IPS DF 19.7 (cell line): ENCODE measurements around the gene SMYD3.
"Not testable (repeated sequence)": the region's sequence is repeated elsewhere in the genome, so short reads cannot be mapped to it uniquely, and the experiment has no call there.

Source experiments
- DNase-seq: peaks from one replicate; pipeline ENCODE4 v3.0.0-alpha.2; 2013; ENCODE audit warnings: low read depth, low spot score

The SMYD3 gene

DNA sequence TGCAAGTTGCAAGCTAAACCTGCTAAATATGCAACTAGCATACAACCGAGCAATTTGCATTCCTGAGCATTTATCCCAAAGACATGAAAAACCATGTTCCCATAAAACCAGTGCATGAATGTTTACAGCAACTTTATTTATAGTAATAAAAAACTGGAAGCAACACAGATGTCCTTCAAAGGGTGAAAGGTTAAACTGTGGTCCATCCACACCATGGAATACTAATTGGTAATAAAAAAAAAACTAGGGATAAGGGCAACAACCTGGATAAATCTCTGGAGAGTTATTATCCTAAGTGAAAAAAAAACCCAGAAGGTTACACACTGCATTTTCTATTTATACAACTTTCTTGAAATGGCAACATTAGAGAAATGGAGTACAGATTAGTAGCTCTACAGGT is 474.1 kb downstream of the SMYD3 start:
- no peak for DNase-seq

DNA sequence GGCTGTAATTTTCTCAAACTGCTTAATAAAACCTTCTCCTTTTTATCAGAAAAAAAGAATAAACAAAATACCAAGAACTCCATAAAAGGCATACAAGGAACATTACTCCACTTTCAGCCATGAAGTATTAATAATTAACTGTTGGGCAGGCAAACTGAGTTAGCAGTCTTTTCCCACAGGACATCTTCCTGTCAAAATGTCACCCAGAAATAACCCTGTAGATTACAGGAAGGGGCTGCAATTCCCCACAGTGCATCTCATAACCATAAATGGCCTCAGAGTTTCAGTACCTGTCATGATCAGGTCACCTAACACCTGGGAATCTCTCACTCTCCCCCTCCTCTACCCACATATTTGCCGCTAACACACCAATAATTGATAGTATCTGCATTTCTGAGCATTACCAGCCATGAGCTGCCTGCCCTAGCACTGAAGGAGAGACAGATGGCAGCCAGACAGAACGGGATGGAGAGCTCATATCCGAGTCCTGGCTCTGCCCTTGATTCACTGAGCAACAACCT is 475.0 kb downstream of the SMYD3 start:
- DNase-seq = no peak

DNA sequence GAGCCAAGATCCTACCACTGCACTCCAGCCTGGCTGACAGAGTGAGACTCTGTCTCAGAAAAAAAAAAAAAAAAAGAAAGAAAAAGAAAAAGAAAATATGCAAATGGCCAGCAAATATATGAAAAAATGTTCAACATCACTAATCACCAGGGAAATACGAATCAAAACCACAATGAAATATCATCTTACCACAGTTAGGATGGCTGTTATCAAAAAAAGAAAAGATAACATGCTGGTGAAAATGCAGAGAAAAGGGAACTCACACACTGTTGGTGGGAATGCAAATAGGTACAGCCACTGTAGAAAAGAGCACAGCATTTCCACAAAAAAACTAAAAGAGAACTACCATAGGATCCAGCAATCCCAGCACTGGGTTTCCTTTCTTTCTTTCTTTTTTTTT is 477.5 kb downstream of the SMYD3 start:
- DNase-seq = no peak

DNA sequence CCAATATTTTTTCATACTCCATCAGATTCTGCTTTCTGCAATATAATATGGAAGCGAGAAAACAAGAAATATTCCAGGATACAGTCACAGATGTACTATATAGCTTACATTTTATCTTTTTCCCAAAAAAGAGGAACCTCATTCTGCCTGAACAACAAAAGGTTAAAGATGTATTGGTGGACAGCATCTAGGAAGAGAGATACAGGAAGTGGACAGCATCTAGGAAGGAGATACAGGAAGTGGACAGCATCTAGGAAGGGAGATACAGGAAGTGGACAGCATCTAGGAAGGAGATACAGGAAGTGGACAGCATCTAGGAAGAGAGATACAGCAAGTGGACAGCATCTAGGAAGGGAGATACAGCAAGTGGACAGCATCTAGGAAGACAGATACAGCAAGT is 483.0 kb downstream of the SMYD3 start:
- DNase-seq = not testable (repeated sequence)

DNA sequence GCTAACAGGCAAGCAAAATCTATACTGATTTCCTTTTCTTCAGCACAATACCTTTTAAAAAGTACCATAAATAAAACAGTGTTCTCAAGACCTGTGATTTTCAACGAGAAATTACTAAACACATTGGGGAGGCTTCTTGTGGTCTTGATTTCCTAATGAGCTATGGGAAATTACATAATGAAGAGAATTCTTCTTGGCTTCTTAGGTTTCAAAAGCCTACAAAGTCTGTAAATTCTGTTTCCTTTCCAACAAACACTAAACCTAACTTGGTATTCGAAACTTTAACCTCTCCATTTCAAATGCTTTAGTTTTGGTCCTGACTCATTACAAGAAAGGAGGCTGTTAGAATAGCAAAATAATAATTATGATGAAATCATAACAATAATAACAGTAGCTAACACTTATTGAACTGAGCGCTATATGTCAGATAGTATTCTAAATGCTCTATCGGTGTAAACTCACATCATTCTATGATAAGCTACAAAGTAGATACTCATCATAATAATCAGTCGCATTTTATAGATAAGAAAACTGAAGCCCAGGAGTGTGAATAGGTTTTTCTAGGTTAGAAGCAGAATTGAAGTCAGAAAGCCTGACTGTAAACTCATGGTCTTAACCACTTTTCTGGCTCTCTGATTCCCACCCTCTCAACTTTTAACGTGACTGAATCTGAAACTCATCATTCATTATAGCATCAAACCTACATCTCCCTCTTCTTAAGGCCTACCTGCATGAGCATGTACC is 486.7 kb downstream of the SMYD3 start:
- DNase-seq = no peak

DNA sequence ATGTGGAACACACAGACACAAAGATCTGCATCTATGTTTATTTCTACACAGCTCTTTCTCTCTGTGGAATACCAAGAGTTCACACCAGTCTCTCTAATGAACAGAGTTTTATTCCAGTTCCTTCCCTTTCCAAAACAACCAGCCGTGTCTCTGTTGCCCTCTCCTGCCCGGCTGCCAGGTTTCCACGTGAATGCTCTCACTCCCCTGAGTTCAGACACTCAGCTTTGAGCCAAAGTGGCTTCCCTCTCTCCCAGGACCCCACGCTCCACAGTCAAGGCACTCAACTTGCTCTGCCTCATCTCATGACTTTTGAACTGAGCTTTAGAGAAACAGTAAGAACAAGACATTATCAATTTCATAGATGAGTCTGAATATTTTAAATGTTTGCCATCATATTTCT is 488.9 kb downstream of the SMYD3 start:
- DNase-seq = no peak

DNA sequence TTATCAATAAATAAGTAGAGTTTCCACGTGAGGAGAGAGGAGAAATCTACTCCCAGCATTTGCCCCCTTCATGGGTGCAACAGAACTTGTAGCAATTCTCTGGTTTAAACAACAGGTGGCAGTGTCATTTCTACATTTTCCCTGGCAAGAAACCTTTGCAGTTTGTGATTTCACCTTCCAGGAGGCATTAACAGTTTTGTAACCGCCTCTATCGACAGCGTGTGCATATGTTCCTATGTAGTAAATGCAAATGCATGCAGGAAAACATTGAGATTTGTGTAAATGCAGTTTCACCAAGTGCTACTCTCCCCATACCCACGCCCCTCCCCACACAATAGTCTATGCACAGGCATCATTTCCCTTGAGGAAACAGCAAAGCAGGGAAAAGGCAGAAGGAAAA is 494.7 kb downstream of the SMYD3 start:
- DNase-seq = no peak

DNA sequence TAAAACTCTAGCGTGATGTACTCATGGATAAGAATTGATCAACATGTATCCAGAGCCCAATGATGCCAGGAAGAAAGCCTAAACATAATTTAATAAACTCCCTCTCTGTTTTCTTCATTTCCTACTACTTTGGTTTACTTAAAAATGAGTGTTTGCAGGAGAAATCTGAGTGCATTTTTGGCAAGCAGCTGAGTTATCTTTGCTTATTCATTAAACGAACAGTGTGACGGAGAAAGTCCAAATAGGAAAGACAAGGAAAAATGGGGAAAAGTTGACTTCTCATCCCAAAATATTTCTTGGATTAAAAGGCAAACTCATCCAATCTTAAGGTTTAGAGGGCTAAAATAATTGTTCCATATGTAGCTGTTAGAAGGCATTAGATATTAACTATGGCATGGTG is 496.7 kb downstream of the SMYD3 start:
- no peak for DNase-seq

DNA sequence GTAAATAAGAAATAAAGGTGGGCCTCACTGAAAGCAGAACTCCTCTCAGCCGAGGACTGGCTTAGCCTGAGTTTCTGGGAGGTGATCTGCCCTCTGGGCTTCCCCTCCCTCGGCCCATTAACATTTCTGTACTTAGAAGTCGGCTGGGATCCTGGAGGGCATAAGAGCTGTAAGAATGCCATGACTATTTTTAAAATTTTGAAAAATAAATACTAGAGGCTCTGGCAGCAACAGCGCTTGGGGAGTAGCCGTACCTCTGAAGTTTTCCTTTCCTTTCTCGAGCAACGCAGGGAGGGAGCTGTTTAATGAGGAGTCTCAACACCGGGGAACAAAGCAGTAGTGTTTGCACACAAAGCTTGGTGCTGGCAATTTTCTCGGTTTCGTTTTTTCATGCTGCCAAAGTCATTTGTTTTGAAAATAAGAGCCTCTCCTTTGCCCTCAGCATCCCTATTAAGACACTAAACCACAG is 498.7 kb downstream of the SMYD3 start:
- DNase-seq = no peak

DNA sequence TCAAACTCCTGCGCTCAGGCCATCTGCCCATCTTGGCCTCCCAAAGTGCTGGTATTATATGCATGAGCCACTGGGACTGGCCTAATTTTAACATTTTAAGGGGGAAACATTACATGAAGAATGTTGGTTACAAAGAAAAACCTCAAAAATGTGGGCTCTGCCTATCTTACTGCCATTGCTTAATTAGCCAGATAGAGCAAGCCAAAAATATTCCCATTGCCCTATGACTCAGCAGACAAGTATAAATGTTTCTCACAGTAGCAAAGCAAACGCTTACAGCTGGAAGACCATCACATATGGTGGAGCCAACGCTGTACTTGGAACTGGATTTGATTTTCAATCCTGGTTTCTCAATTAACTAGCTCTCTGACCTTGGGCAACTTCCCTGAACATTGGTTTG is 502.0 kb downstream of the SMYD3 start:
- no peak for DNase-seq

DNA sequence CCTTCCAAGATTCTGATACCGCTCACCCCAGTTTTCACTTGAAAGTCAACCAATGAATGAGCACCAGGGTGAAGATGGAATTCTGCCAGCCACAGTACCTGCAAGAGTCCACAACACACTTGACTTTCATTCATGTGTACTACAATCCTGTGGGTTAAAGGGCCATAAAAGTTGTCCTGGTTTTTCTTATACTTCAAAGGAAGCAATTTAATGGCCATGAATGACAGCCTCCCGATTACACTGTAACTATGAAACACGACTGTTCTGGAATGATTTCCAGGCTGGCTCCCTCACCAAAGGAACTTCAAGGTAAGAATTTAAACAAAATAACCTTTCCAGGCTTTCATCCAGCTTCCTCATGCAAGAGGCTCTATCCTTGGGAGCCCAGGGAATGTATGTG is 502.8 kb downstream of the SMYD3 start:
- DNase-seq = no peak

DNA sequence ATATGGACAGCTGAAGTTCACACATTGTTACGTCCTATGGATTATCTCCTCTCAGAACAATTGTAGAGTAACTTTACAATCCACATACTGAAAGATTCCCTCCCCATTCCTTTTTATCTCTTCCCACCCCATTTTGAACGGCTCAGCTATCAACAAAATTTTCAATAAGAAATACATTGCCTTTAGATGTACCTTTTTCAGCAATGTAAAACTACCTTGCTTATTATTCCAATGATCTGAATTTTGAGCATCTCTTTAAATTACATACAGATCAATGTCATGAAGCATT is 503.7 kb downstream of the SMYD3 start:
- no peak for DNase-seq

DNA sequence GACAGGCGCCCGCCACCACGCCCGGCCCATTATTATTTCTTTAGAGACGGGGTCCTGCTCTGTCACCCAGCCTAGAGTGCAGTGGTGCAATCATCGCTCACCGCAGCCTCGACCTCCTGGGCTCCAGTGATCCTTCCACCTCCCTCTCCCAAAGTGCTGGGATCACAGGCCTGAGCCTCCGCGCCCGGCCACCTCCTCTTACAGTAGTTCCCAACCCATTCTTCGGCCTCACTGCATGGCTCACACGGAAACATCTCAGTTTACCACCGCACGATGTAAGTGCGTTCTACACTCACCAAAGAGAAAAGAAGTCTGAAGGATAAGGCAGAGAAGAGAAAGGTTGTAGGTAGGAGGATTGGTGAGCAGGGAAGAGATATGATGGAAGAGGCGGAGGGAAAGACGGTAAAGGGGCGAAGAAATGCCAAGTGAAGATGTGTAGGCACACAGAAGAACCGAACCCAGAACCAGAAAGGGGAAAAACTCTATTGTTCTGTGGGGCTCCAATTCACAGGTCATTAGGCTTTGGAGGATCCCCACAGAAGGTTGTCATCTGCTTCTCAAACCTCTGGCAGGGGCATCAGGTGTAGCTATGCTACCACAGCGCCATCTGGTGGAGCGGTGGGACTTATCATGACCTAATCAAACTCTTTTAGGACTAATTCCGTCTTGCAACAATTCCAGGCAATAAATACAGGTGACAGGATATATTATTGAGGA is 504.2 kb downstream of the SMYD3 start:
- peak; percentile 45 for DNase-seq

DNA sequence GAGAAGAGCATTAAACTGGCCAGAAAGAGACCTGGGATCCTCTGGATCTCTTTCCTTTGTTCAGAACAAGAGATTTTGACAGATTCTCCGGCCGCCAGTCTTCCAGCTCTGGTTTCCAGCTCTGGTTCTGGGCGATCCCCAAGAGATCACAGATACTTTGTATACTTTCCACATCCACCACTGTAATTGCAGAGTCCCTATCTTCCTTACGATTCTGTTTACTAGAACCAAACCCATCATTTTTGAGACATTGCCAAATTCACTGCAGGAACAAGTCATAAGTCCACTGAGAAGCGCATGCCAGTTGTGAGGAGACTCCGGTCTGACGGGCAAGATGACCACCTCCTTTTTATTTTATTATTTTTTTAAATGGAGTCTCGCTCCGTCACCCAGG is 505.2 kb downstream of the SMYD3 start:
- DNase-seq = no peak

DNA sequence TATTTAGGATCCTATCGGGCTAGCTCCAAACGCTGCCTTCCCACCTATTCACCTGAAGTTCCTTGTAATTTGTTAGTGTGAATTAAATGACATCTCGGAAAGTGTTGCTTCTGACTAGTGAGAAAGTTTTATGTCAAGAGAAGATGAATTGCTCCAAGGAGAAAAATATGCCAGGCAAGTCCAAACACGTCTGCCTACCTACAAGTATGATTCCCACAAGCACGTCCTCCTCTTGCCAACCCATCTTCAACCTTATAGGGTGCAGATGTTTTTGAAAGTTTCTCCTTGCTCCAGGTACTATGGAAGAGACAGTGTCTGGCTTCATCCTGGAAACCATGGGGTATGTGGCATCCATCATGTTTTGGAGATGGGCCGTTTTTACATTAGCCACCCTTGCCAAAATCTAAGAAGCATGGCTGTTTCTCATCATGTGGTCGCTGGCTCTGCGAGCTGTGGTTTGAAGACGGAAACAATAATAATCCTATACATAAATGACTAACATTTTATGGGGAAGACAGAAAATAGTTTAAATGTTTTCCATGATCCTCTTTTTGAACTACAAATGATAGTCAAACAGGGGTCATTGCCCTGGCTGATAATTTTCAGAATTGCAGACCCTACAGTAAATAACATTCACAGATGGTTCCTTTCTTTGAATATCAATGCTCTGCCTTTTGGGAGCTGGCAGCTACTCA is 505.8 kb downstream of the SMYD3 start:
- DNase-seq = no peak

DNA sequence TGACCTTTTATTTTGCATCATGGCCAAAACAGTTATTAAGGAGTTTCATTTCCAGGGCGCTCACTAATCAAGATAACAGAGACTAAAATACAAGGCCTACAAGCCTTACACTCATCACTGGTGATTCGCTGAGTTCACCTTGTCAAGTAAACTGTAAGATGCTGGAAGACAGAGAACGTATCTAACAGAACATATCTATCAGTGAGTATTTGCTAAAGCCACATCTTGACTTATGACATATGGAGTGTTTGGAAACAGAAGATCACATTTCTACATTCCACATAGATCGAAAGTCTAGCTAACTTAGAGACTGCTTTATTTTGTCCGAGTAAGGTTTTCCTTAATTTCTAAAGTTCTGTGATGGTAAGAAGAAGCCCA is 506.5 kb downstream of the SMYD3 start:
- no peak for DNase-seq

DNA sequence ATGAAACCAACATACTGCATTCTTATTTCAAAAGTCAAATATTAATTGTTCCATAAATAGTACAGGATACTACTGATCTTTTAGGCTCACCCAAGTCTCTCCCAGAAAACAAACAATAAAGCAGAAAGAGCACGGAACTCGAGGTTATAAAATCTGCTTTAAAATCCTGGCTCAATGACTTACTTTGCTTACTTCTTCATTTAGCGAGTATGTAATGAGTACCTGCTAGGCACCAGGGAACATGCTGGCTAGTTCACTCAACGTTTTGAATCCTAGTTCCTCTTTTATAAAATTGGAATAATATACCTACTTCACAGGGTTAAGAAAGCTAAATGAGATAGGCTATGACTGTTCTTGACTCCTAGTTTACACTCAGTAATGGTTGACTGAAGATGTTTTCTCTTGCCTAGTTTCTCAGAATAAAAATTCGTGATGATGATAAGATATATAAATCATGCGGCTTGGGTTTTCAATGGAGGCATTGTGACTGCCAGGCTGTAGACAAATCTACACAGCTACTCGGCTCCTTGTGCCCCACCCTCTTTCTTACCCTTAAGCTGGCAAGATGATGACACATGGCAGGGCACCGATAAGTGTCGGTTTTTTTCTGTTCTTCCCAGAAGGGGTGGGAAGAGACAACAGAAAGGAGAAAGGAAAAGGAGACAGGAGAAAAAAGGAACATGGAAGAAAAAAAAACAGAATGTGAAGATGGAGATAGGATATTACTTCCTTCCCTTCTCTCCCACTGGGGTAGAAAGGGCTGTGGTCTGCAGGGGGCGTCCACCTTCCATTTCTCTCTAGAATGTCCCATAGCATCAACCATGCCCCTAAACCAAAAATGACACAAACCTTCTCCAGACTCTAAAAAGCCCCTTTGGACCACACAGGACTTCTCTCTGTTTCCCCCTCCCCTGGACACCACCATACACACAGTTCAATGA is 507.1 kb downstream of the SMYD3 start:
- DNase-seq = no peak

DNA sequence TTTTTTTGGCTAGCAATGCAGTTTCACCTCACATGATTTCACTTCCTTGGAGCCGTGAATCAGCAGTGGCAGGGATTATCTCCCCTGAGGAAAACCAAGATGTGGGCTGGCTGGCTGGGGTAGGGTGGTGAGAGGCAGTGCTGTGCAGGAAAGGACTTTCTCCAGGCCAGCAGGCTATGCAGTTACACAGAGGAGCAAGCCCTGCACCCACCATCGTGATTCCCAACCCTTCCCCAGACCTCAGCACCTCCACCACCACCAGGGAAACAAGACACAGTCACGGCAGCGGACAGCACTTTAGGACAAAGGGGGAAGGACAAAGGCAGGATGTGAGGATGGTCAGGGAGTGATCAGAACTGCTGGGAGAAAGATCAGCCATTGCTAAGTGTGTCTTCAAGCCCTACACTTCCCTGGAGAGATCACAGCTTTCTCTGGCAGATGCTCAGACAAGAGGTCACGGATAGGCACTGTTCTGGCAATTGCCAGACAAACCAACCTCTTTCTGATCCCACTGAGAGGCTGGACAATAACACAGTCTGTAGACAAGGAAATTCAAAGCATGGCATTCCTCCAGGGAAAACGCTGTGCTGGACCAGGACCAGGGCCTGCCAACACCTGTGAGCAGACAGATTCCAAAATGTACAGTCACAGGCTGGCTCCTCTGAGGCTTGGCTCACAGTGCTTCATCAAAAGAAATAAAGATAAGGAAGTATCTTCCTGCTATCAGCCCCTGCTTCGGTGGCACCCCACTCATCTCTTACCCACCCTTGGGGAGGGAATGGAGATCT is 509.4 kb downstream of the SMYD3 start:
- no peak for DNase-seq

DNA sequence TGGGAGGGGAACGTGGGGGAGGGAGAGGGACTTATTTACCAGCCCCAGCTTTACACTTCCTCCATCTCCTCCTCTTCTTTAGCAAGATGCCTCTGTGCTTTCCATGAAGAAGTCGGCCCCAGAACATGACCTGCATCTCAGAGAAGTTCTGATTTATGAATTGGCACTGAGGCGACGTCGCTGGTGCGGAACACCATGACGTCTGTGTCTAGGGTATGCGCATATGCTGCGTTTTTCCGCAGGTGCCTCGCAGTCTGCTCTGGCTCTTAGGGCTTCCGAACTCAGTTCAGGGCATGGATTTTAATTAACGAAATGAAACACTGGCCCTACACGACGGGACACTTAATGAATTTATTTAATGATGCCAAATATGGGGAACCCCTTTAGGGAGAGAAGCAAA is 510.3 kb downstream of the SMYD3 start:
- no peak for DNase-seq

DNA sequence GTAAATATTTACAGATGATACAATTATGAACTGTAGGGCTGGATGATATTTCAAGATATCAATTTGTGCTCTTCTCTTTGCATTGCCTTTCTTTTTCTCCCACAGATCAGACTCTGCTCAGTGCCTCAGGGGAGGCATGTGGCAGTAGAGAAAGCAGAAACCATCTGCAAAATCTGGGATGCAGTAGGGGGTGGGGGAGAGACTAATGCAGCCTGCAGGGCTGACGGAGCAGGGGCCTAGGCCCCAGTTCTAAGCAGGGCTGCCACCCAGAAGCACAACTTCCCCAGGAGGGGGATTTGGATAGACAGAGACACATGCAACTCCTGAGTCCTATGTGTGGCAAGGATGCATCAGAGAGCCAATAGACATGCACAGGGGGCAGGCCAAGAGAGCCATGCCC is 511.6 kb downstream of the SMYD3 start:
- no peak for DNase-seq

DNA sequence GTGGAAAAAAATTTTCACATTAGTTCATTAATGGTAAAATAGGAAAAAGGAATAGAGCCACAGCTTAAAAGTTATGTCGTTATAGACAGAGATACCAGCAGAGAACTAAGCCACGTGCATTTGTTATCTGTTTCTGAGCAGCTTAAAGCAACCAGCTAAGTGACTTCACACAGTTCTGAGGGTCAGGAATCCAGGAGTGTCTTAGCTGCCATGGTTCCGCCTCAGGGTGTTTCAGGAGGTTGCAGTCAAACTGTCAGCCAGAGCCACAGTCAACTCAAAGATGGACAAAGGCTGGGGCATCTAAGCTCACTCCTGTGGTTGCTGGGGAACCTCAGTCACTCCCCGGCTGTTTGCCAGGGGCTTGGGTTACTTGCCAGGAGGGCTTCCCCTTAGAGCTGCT is 515.8 kb downstream of the SMYD3 start:
- DNase-seq = no peak
